Kidney capillary endothelial cell (primary cell): ENCODE measurements around the gene DNM3.

Experiments used
- DNase-seq: peaks from one replicate; pipeline ENCODE4 v3.0.0-alpha.2; 2018; ENCODE audit warnings: low spot score

DNM3 gene

DNA sequence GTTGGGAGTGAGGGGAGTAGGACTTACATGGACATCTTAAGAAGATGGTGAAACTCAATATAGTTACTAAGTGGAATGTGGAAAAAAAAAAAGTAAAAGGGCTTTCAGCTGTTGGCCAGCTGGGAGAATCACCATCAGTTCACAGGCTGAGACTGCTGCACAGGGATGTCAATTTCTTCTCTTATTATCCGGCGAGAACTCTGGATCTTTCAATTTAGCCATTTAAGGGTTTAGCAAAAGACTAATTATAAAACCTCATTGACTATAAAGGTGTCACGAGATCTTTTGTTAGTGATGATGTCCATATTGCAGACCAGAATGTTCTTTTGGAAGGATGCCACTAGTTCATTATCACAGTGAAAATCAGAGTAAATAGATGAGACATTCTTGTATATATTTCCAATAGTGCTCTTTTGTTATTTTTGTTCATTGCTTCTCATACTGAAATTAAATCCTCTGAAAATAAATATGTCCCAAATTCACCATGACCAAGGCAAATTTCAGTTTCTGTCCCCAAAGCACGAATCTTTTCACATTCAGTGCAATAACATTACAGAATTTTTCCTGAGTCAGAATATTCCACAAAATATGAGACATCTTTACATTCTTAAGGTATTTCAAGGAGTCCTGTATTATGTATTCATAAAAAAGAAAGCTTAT is 266.1 kb downstream of the DNM3 start:
- DNase-seq: no peak

- peak; percentile 37 for DNase-seq
Measured at GRCh38 chr1:172108161-172108893, 267.0 kb downstream of the DNM3 start.

- DNase-seq: peak; percentile 71
Measured at GRCh38 chr1:172109359-172109758, 268.1 kb downstream of the DNM3 start.

- DNase-seq: no peak
Measured at GRCh38 chr1:172112576-172112975, 271.3 kb downstream of the DNM3 start.

- DNase-seq: no peak
Measured at GRCh38 chr1:172117800-172118199, 276.5 kb downstream of the DNM3 start.

DNA sequence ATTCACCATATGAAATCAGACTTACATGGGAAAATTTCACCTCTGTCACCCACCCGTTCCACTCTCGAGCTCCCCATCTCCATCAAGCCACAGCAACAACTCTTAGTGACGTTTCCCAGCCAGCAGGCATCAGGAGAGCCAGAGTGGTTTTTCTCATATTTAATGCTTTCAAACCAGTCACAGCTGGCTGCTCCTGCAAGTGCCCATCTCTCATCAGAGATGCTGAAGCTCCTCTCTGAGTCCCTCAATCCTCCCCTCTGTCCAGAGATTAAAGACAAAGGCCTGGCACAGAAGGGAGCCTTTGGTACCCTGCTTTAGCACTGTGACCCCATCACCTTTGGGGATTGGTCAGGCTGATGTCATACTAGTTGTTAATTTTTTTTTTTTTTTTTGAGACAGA is 277.3 kb downstream of the DNM3 start:
- DNase-seq: no peak

- DNase-seq: no peak
Measured at GRCh38 chr1:172119184-172119583, 277.9 kb downstream of the DNM3 start.

DNA sequence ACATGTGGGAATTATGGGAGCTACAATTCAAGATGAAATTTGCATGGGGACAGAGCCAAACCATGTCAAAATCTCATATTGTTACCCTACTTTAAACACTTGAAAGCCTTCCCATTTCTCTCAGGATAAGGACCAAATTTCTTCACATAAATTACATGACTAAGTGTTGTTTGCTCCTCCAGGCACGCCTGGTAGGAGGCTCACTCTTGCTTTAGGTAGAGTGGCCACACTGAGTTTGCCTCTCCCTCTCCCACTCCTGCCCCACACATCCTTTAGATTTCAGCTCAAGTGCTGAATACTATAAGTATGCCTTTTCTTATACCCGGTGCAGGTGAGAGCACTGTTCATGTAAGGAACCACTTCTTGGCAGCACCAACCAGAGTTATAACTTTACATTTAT is 279.1 kb downstream of the DNM3 start:
- no peak for DNase-seq

GRCh38 chr1:172121081-172121717 is 279.9 kb downstream of the DNM3 start:
- DNase-seq: no peak

DNA sequence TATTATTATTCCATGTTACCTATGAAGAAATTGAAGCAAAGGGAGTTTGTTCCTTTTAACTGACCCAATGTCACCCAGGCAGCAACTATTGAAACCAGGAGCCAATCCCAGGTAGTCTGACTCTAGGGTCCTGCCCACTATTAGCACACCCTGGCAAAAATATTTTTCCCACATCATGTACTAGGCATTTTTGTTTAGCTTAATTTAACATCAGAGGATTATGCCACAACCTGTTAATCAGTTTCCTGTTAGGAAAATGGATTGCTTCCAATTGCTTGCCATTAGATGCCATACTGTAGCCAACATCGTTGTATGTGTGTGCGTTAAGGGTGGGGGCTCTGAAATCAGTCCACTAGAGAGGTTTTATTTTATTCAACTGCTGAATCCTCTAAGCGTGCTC is 281.1 kb downstream of the DNM3 start:
- no peak for DNase-seq

GRCh38 chr1:172125250-172125649 is 284.0 kb downstream of the DNM3 start:
- no peak for DNase-seq

DNA sequence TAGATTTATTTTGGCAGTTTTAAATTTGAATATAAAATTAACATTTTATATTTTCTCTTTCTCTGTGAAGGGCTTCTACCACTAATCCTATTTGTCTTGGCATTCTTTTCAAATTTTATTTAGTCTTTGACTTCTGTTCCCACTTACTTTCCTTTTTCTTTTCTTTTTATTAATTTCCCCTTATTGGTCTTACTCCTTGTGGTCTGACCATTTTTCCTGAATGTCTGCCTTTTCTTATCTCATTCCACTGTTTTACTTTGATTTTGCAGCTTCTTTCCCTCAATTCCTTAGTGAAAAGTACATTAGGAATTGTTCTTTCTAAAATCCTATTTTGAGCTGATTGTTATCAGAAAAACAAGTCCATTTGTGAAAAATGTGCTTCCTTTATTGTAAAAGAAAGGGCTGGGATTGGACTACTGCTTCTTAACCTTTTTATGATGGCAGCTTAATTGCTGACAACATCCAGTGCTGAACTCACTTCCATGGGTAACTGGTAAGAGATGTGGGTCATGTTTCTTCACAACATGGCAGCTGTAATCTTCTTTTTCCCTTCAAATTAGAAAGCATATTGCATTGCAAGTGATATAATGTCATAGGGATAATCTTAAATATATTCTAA is 284.6 kb downstream of the DNM3 start:
- no peak for DNase-seq

DNA sequence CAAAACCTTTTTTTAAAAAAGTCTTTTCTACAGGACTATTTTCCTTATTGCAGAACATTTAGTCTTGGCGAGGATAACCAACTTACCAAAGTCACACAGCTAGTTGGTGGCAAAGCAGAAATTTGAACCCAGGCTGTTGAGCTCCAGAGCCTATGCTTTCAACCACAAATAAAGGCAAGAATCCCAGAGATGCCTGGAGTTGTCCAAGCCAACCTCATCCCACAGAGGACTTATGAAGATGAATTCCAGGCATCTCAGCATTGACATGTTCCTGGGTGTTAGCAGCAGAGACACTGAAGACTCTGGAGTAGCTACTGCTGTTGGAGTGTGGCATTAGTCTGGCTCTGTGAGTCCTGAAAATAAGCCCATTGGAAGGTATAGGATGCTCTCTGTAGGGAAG is 291.5 kb downstream of the DNM3 start:
- no peak for DNase-seq

- no peak for DNase-seq
Measured at GRCh38 chr1:172134087-172134731, 292.9 kb downstream of the DNM3 start.

DNA sequence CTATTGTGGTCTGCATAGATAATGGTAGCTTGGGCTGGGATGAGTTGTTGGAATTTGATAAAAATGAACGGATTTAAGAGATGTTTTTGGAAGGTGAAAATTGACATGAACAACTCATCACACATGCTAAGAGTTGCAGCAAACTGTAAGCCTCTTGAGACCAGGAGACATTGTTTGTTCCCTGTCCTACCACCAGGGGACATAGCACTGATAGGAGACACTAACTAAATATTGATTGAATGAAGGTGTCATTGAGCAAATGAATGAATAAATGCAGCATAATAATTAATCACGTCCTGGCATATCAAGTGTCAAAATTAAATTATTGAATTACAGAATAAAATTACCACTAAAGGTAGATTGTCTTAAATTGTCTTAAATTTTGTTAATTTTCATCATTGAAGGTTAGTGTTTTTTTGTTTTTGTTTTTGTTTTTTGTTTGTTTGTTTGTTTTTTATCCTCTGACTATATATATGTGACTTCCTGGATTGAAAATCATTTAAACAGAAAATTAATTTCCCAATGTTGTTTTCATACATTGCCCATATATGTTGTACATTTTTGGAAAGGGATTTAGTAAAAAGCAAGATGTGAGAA is 293.9 kb downstream of the DNM3 start:
- DNase-seq: no peak

DNA sequence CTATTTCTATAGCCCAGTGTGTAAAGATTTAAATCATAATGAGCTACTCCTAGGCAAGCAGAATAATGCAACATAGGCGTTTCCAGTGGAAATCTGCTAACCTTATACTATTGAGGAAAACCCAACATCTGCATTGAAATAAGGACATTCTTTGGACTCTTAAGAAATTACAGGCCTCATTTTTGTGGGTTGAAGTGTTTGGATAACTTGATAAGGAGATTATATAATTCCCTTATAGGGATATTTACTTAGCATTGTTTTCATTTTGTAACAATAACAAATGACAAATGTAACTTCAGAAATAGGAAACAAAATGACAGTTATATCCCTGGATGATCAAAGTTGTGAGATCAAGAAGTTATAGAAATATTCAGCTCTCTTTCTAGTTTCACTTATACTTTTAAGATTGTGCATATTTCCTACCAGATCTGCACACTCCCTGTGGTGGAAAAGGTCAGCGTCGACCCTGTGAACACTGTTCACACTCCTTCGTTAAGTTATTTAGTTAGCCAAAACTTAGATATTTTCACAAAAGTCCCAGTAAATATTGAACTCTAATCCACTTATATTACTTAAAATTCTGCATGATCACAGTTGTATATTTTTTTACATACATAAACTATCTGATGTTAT is 294.8 kb downstream of the DNM3 start:
- no peak for DNase-seq

GRCh38 chr1:172136925-172137324 is 295.6 kb downstream of the DNM3 start:
- DNase-seq: no peak

- DNase-seq: no peak
Measured at GRCh38 chr1:172137703-172138454, 296.6 kb downstream of the DNM3 start.

DNA sequence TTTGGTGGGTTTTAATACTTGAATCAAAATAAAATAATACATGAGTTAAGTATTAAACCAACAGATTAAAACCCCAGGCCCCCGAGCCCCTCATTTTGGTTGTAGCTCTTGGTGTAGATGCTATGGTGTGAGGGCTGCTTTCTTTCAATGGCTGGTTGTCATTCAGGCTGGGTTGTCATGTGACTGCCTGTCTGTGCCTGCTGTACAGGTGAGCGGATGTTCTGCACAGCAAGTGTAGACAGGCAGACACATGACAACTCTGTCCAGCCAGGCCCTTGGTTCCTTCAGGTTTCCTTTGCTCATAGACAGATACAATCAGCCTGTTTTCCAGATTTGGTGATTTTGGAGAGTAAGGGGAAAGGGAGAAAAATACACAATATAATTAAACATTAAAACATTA is 297.3 kb downstream of the DNM3 start:
- DNase-seq: no peak

GRCh38 chr1:172139196-172139595 is 297.9 kb downstream of the DNM3 start:
- DNase-seq: no peak

DNA sequence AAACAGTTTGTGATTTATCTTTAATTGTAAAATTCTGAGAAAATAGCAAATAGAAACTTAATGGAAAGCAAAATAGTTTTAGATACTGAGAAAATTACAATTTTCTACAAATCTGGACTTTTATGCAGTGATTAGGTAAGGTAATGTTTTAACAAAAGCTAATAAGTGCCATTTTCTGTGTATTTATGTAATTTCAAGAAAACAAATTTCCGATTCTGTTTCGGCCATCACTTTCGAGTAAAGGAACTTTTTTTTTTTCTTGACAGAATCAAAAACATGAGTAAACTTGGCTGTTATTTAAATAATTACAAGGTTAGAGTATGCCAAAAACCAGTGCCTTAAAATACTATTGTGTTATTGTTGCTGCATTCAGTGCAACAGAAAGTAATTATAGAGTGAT is 298.8 kb downstream of the DNM3 start:
- no peak for DNase-seq
